Measurements from ENCODE around the gene PSMG1. TPM values are rescaled to one million over a fixed set of nuclear protein-coding genes. Genes with fewer than 3 reads are reported as not detected.
"Not testable (repeated sequence)": the region's sequence is repeated elsewhere in the genome, so short reads cannot be mapped to it uniquely, and the experiment has no call there.

Gene PSMG1
- total RNA-seq, result 21.4 TPM
- long read RNA-seq, transcript PSMG1-201 (7 exons, 2,154 nt), result major isoform, 18 of 25 reads
- long read RNA-seq, partial matches to known transcripts, result 0 of 25 reads
- long read RNA-seq, other reads (novel, unspliced or antisense), result 4 of 25 reads

- peak within 1 kb of the TSS; percentile 85 for H3K27ac ChIP-seq
- ATAC-seq, result peak; percentile 98
- peaks cover 17% of the 10 kb centered on the region for H3K4me1 ChIP-seq
- H3K4me3 ChIP-seq, result peak within 1 kb of the TSS; percentile 91
- intact Hi-C loops (cut with DNase I), result no loop called here
- no peak for TF ChIP-seq CTCF (IDR thresholded peaks at IDR 0.05)
- peaks cover 10% of the 10 kb centered on the region for H3K36me3 ChIP-seq
- no peaks in the 10 kb centered on the region for H3K27me3 ChIP-seq
- DNase-seq, result peak; percentile 99
- no peaks in the 10 kb centered on the region for H3K9me3 ChIP-seq
These were observed at the start of gene PSMG1 for GRCh38 chr21:39183272-39184049. Gene PSMG1 (minus strand): TSS chr21:39183451. CDS start chr21:39183385, 66 bp downstream.

DNA sequence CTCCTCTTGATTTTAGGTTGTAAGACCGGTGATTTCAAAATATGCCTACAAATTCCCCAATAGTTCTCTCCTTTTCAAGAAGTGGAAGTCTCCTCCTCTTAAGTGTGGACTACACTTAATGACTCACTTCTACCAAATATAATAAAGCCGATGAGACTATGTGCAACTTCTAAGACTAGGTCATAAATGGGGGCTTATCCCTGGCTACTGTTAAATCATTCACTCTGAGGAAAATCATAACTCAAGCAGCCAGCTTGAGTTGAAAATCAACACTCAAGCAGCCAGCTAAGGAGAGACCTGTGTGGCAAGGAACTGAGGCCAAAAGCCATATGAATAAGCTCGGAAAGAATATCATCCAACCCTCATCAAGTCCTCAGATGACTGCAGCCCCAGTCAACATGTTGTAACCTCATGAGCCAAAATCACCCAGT lies 49.6 kb upstream of the PSMG1 start:
- Histone ChIP-seq H3K27me3 (no peaks in the 10 kb centered on the region), H3K36me3 (peaks cover 78% of the 10 kb centered on the region), H3K4me3 (no peak overlapping the region), H3K9me3 (no peaks in the 10 kb centered on the region), H3K27ac (no peak overlapping the region), H3K4me1 (peaks cover 3% of the 10 kb centered on the region)
- no peak for DNase-seq
- intact Hi-C loops (cut with DNase I), result no loop called here
- peak; percentile 82 for ATAC-seq
- TF ChIP-seq CTCF (IDR thresholded peaks at IDR 0.05), result no peak

- no peak overlapping the region for H3K27ac ChIP-seq
- ATAC-seq (no peak), DNase-seq (no peak)
- intact Hi-C loops (cut with DNase I), result no loop called here
- H3K27me3 ChIP-seq, result no peaks in the 10 kb centered on the region
- H3K4me3 ChIP-seq, result no peak overlapping the region
- TF ChIP-seq CTCF (IDR thresholded peaks at IDR 0.05), result no peak
- H3K9me3 ChIP-seq, result no peaks in the 10 kb centered on the region
- peaks cover 71% of the 10 kb centered on the region for H3K36me3 ChIP-seq
- H3K4me1 ChIP-seq, result peaks cover 6% of the 10 kb centered on the region
These were observed 41.7 kb upstream of the PSMG1 start for GRCh38 chr21:39224930-39225329.

GRCh38 chr21:39221997-39222486 lies 38.8 kb upstream of the PSMG1 start:
- ATAC-seq, result peak; percentile 41
- no peak for DNase-seq
- TF ChIP-seq CTCF (IDR thresholded peaks at IDR 0.05), result no peak
- H3K9me3 ChIP-seq, result no peaks in the 10 kb centered on the region
- no peaks in the 10 kb centered on the region for H3K27me3 ChIP-seq
- no peak overlapping the region for H3K27ac ChIP-seq
- intact Hi-C loops (cut with DNase I), result no loop called here
- H3K36me3 ChIP-seq, result peaks cover 79% of the 10 kb centered on the region
- H3K4me3 ChIP-seq, result no peak overlapping the region
- peaks cover 6% of the 10 kb centered on the region for H3K4me1 ChIP-seq

- Histone ChIP-seq H3K27me3 (no peaks in the 10 kb centered on the region), H3K4me3 (no peak overlapping the region), H3K4me1 (peaks cover 6% of the 10 kb centered on the region), H3K9me3 (no peaks in the 10 kb centered on the region), H3K27ac (peak overlapping the region; percentile 11), H3K36me3 (peaks cover 75% of the 10 kb centered on the region)
- ATAC-seq (peak; percentile 70), DNase-seq (peak; percentile 78)
- intact Hi-C loops (cut with DNase I), result no loop called here
- no peak for TF ChIP-seq CTCF (IDR thresholded peaks at IDR 0.05)
These were observed 38.2 kb upstream of the PSMG1 start for GRCh38 chr21:39221282-39221996.

DNA sequence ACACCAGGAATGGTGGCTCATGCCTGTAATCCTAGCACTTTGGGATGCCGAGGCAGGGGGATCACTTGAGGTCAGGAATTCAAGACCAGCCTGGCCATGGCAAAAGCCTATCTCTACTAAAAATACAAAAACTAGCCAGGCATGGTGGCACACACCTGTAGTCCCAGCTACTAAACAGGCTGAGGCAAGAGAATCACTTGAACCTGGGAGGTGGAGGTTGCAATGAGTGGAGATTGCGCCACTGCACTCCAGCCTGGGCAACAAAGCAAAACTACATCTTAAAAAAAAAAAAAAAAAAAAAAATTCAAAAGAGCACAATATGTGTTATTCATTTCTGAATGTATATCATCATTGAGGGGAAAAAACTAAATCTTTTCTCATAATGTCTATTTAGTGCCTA lies 37.6 kb upstream of the PSMG1 start:
- DNase-seq (peak; percentile 71), ATAC-seq (peak; percentile 17)
- H3K27ac ChIP-seq; H3K27me3 ChIP-seq; intact Hi-C loops (cut with DNase I); H3K4me1 ChIP-seq; H3K9me3 ChIP-seq; H3K4me3 ChIP-seq: not testable (repeated sequence)
- H3K36me3 ChIP-seq, result peaks cover 76% of the 10 kb centered on the region
